ENCODE measurements around the gene MUC5AC. TPM values are rescaled to one million over a fixed set of nuclear protein-coding genes. Genes with fewer than 3 reads are reported as not detected.

The MUC5AC gene
- total RNA-seq, 1 experiment from 2014 or later, result not detected

- Histone ChIP-seq H3K9me3 (ENCODE audit: low read depth, low read length, poor library complexity, severe bottlenecking) (no peaks in the 10 kb centered on the region), H3K4me3 (ENCODE audit: low read depth, low read length, poor library complexity, severe bottlenecking) (no peak overlapping the region), H3K27ac (ENCODE audit: low read depth, low read length, poor library complexity, severe bottlenecking) (no peak overlapping the region), H3K36me3 (ENCODE audit: insufficient read depth, low read length, poor library complexity, severe bottlenecking) (no peaks in the 10 kb centered on the region), H3K27me3 (replicated peaks; ENCODE audit: insufficient read depth, low read depth, low read length, poor library complexity) (no peaks in the 10 kb centered on the region), H3K4me1 (ENCODE audit: insufficient read depth, low read length, poor library complexity, severe bottlenecking) (no peaks in the 10 kb centered on the region)
- no TSS peak for BruUV-seq (replicated peaks)
- POLR2A ChIA-PET (ENCODE audit: low non-redundant PET), result no interaction called here
- intact Hi-C loops (cut with micrococcal nuclease; ENCODE audit: unreplicated experiment), result no loop called here
- TF ChIP-seq EZH2 (IDR thresholded peaks at IDR 0.05; ENCODE audit: borderline replicate concordance, low read depth, low read length, poor library complexity, severe bottlenecking) (no peak), CTCF (conservative IDR thresholded peaks at IDR 0.05; ENCODE audit: low read depth, low read length) (no peak)
- no peak for DNase-seq (ENCODE audit: low spot score)
- CTCF ChIA-PET, result no interaction called here
These were observed 81.9 kb downstream of the MUC5AC start for GRCh38 chr11:1239596-1240205.

GRCh38 chr11:1240771-1241170 lies 83.0 kb downstream of the MUC5AC start:
- POLR2A ChIA-PET (ENCODE audit: low non-redundant PET), result no interaction called here
- CTCF ChIA-PET, result no interaction called here
- no TSS peak for BruUV-seq (replicated peaks)

DNA sequence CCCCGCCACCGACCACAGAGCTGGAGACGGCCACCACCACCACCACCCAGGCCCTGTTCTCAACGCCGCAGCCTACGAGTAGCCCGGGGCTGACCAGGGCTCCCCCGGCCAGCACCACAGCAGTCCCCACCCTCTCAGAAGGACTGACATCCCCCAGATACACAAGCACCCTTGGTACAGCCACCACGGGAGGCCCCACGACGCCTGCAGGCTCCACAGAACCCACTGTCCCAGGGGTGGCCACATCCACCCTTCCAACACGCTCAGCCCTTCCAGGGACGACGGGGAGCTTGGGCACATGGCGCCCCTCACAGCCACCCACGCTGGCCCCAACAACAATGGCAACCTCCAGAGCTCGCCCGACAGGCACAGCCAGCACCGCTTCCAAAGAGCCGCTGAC lies 84.0 kb downstream of the MUC5AC start:
- Histone ChIP-seq H3K4me1 (ENCODE audit: insufficient read depth, low read length, poor library complexity, severe bottlenecking) (no peaks in the 10 kb centered on the region), H3K27ac (ENCODE audit: low read depth, low read length, poor library complexity, severe bottlenecking) (no peak overlapping the region), H3K4me3 (ENCODE audit: low read depth, low read length, poor library complexity, severe bottlenecking) (no peak overlapping the region), H3K27me3 (replicated peaks; ENCODE audit: insufficient read depth, low read depth, low read length, poor library complexity) (no peaks in the 10 kb centered on the region), H3K9me3 (ENCODE audit: low read depth, low read length, poor library complexity, severe bottlenecking) (no peaks in the 10 kb centered on the region), H3K36me3 (ENCODE audit: insufficient read depth, low read length, poor library complexity, severe bottlenecking) (no peaks in the 10 kb centered on the region)
- TF ChIP-seq EZH2 (IDR thresholded peaks at IDR 0.05; ENCODE audit: borderline replicate concordance, low read depth, low read length, poor library complexity, severe bottlenecking), result no peak
- TF ChIP-seq CTCF (conservative IDR thresholded peaks at IDR 0.05; ENCODE audit: low read depth, low read length), result no peak
- DNase-seq (ENCODE audit: low spot score), result no peak
- ChIA-PET POLR2A (ENCODE audit: low non-redundant PET) (no interaction called here), CTCF (no interaction called here)
- intact Hi-C loops (cut with micrococcal nuclease; ENCODE audit: unreplicated experiment), result no loop called here
- no TSS peak for BruUV-seq (replicated peaks)

More at GRCh38 chr11:1240771-1241170, 83.0 kb downstream of the MUC5AC start:
- intact Hi-C loops (cut with micrococcal nuclease; ENCODE audit: unreplicated experiment), result no loop called here
- no peaks in the 10 kb centered on the region for H3K9me3 ChIP-seq (ENCODE audit: low read depth, low read length, poor library complexity, severe bottlenecking)
- no peak overlapping the region for H3K4me3 ChIP-seq (ENCODE audit: low read depth, low read length, poor library complexity, severe bottlenecking)
- no peaks in the 10 kb centered on the region for H3K27me3 ChIP-seq (replicated peaks; ENCODE audit: insufficient read depth, low read depth, low read length, poor library complexity)
- TF ChIP-seq CTCF (conservative IDR thresholded peaks at IDR 0.05; ENCODE audit: low read depth, low read length) (no peak), EZH2 (IDR thresholded peaks at IDR 0.05; ENCODE audit: borderline replicate concordance, low read depth, low read length, poor library complexity, severe bottlenecking) (no peak)
- no peak overlapping the region for H3K27ac ChIP-seq (ENCODE audit: low read depth, low read length, poor library complexity, severe bottlenecking)
- no peaks in the 10 kb centered on the region for H3K36me3 ChIP-seq (ENCODE audit: insufficient read depth, low read length, poor library complexity, severe bottlenecking)
- no peak for DNase-seq (ENCODE audit: low spot score)
- no peaks in the 10 kb centered on the region for H3K4me1 ChIP-seq (ENCODE audit: insufficient read depth, low read length, poor library complexity, severe bottlenecking)
